AG09309 (cell line): ENCODE results near the gene NPW.
"Not testable (repeated sequence)": the region's sequence is repeated elsewhere in the genome, so short reads cannot be mapped to it uniquely, and the experiment has no call there.

Experiments used
- DNase-seq: peaks from one replicate; pipeline ENCODE4 v3.0.0-alpha.2; 2010; ENCODE audit warnings: low read depth
- H3K4me3 ChIP-seq: 2 replicates; pipeline ENCODE4 v1.5.1; 2011; ENCODE audit warnings: mild to moderate bottlenecking, low read depth, low read length, moderate library complexity; ENCODE audit not compliant: control insufficient read depth
- CTCF ChIP-seq: IDR thresholded peaks from 2 replicates; pipeline ENCODE4 v1.5.1; 2011; ENCODE audit warnings: mild to moderate bottlenecking, low read depth, low read length, inconsistent platforms; ENCODE audit not compliant: insufficient read depth, control insufficient read depth; ENCODE audit errors: missing control alignments

The NPW gene

DNA sequence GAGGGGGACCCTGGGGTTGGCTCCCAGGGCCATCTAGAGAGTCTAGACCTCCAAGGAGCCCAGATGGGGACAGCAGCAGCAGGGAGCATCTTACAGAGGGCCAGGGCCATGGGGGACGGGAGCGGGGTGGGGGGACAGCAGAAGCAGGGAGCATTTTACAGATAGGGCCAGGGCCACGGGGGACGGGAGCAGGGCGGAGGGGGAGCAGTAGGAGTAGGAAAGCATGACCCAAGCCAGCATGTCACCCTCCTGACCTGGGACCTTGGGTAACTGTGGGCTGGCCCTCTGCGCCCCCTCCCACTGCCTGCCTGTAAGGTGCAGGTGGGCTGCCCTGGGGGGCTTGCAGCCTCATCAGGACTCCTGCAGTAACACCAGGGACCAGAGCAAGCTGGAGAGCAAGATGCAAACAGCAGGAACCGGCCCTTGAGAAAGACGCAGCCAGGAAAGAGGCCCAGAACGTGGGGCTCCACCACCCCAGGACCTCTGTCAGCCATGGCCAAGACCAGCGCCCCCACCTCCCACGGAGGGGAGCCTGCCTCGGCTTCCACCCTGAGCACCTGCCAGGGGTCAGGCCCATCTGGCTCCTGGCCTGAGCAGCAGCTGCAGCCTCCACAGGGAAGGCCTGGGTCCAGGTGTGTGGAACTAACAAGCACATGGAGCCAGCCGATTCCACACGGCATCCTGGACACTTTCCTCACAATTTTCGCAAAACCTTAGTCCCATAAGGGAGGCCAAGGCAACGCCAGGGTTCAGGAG, 12.3 kb upstream of the NPW start:
- DNase-seq, result no peak
- no peak for TF ChIP-seq CTCF
- peak overlapping the region; percentile 56 for H3K4me3 ChIP-seq

GRCh38 chr16:2008009-2008526, 11.5 kb upstream of the NPW start:
- TF ChIP-seq CTCF, result no peak
- peak overlapping the region; percentile 56 for H3K4me3 ChIP-seq
- DNase-seq, result peak; percentile 68

DNA sequence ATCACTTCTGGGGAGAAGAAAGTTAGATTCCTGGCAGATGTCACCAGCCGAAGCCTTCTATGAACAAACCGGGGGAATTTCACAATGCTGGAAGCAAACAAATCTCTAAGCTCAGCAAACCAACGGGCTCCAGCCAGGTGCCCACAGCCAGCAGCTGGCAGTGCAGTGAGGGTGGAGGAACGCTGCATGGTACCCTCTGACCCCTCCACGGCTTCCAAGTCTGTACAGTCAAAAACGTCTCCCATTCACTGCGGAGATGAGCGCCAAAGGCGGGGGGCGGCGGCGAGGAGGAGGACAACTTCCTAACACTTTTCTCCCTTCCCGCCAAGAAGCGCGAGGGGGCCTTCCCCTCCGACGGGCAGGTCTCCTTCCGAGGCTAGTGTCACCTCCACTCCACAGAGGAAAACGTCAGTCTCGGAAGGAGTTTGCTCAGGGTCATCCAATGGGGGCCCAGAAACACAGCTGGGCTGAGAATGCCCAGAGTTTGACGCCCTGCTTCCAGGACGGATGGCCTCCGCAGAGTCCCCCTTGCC, 10.9 kb upstream of the NPW start:
- no peak for TF ChIP-seq CTCF
- DNase-seq, result no peak
- peak overlapping the region; percentile 56 for H3K4me3 ChIP-seq

DNA sequence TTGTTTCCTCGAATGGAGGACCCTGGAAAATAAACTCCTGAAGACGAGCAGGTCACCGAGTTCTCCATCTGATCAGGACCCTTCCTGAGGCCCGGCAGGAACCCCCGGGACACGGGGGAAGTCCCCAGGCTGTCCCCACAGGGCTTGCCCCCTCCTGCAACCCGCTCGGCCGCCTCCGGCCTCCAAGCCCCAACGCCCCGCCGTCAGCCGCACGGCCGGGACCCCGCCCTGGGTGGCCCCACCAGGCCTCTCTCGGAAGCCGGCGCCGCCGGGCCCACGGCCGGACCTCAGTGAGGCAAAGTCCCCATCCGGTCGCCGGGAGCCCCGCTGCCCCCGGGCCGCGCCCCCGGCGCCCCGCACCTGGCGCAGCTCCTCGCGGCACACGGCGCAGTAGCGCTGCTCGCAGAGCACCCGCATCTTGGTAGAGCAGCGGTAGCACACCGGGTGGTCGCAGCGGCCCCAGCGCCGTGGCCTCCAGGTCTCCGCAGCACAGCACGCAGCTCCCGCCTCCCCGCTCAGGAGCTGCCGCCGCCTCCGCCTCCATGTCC, 10.3 kb upstream of the NPW start:
- no peak for TF ChIP-seq CTCF
- peak overlapping the region; percentile 56 for H3K4me3 ChIP-seq
- DNase-seq, result no peak

DNA sequence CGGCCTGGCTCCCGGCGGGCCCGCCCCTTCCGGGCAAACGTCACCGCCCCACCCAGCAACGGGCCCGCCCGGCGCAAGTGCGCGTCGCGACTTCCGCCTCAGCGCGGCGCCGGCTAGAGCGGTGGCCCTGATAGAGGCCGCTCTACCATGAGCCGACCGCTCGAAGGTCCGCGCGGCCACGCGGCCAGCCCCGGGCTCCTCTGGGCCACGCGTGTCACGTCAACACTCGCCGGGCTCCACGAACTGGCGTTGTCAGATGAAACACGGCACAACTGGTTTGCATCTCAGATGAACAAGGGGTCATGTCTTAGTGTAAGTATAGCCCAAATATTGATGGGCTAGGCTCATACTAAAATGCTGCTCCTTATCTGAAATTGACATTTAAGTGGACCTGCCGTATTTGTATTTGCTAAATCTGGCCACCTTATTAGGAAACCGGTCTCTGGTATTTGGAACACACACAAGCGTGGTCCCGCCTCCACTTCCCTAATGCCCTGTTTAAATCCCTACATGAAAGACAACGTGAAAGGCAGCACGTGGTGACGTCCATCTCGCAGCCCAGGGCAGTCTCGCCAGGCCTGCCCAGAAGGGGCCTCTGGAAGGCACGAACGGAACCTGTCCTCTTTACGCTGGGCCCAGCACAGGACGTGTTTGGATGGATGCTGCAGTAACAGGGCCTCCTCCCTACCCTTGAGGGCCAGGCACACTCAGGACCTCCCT, 9.6 kb upstream of the NPW start, which contains the start of gene ZNF598:
TSS of gene ZNF598 (minus strand) at position 31 of the 720 bp plus-strand sequence.
- no peak for TF ChIP-seq CTCF
- DNase-seq, result peak; percentile 41
- peak within 1 kb of the TSS; percentile 66 for H3K4me3 ChIP-seq

DNA sequence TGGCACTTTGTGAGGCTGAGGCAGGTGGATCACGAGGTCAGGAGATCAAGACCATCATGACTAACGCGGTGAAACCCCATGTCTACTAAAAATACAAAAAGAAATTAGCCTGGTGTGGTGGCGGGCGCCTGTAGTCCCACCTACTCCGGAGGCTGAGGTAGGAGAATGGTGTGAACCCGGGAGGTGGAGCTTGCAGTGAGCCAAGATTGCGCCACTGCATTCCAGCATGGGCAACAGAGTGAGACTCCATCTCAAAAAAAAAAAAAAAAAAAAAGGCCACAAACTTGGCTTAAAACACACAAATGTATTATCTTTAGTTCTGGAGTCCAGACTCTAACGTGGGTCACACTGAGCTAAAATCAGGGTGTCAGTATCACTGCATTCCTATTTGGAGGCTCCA, 7.9 kb upstream of the NPW start:
- not testable (repeated sequence) for DNase-seq, H3K4me3 ChIP-seq
